A673 (cell line): ENCODE data around the gene STAMBPL1. TPM values are rescaled to one million over a fixed set of nuclear protein-coding genes. Genes with fewer than 3 reads are reported as not detected.

Source experiments
- BruUV-seq: library from RNA; stranded (reverse); fragments of 400-500 nt; replicated peaks from 2 replicates; lab custom pipeline; 2021; lab: Mats Ljungman, UMichigan
- CTCF ChIA-PET: fragments of 300-600 bp; sonication (Branson Sonifier 250); formaldehyde crosslinking; loops from one replicate; lab custom pipeline; 2022; ENCODE audit warnings: antibody characterized with exemption; lab: Charles Lee
- POLR2A ChIA-PET: fragments of 300-600 bp; sonication (Branson Sonifier 250); formaldehyde crosslinking; loops from one replicate; lab custom pipeline; 2022; ENCODE audit warnings: antibody characterized with exemption; ENCODE audit not compliant: low non-redundant PET; lab: Charles Lee
- DNase-seq: peaks from one replicate; pipeline ENCODE4 v3.0.0-alpha.2; 2015; ENCODE audit warnings: low spot score
- H3K27ac ChIP-seq: fragments of 200-600 bp; sonication (generic); 2 replicates; pipeline ENCODE4 v1.5.1; 2016; ENCODE audit warnings: mixed run types, low read depth, mild to moderate bottlenecking, mixed read lengths, antibody characterized with exemption, low read length; ENCODE audit not compliant: poor library complexity, severe bottlenecking
- H3K27me3 ChIP-seq: fragments of 200-600 bp; sonication (generic); replicated peaks from 2 replicates; pipeline ENCODE4 v1.6.1; 2017; ENCODE audit warnings: mixed run types, low read depth, mild to moderate bottlenecking, mixed read lengths, antibody characterized with exemption, low read length; ENCODE audit not compliant: insufficient read depth, poor library complexity
- H3K36me3 ChIP-seq: fragments of 200-600 bp; sonication (generic); 2 replicates; pipeline ENCODE4 v1.6.1; 2016; ENCODE audit warnings: mixed run types, mild to moderate bottlenecking, mixed read lengths, antibody characterized with exemption, low read length; ENCODE audit not compliant: insufficient read depth, poor library complexity, severe bottlenecking
- H3K4me1 ChIP-seq: fragments of 200-600 bp; sonication (generic); 2 replicates; pipeline ENCODE4 v1.6.1; 2017; ENCODE audit warnings: mixed run types, mild to moderate bottlenecking, mixed read lengths, antibody characterized with exemption, low read length; ENCODE audit not compliant: insufficient read depth, poor library complexity, severe bottlenecking
- H3K4me3 ChIP-seq: fragments of 200-600 bp; sonication (generic); 2 replicates; pipeline ENCODE4 v1.5.1; 2016; ENCODE audit warnings: low read depth, mixed run types, mild to moderate bottlenecking, mixed read lengths, low read length; ENCODE audit not compliant: poor library complexity, severe bottlenecking
- H3K9me3 ChIP-seq: fragments of 200-600 bp; sonication (generic); 2 replicates; pipeline ENCODE4 v1.6.1; 2016; ENCODE audit warnings: mixed run types, low read depth, mild to moderate bottlenecking, mixed read lengths, antibody characterized with exemption, low read length; ENCODE audit not compliant: poor library complexity, severe bottlenecking
- CTCF ChIP-seq: fragments of 300-800, 200-600 bp; sonication (generic); conservative IDR thresholded peaks from 2 replicates; pipeline ENCODE4 v1.5.1; 2017; ENCODE audit warnings: low read depth, mild to moderate bottlenecking, antibody characterized with exemption, low read length, moderate library complexity, mixed read lengths
- EZH2 ChIP-seq: fragments of 200-600 bp; sonication (generic); IDR thresholded peaks from 2 replicates; pipeline ENCODE4 v1.6.1; 2017; ENCODE audit warnings: borderline replicate concordance, low read depth, mild to moderate bottlenecking, mixed read lengths, antibody characterized with exemption, low read length; ENCODE audit not compliant: poor library complexity, severe bottlenecking
- intact Hi-C: fragments of 100-400 bp; cut with micrococcal nuclease; formaldehyde crosslinking; loops from one replicate; pipeline ENCODE4 v1.10.0; 2022; ENCODE audit not compliant: unreplicated experiment
- total RNA-seq: library from RNA; stranded (reverse); gene quantifications from 2 replicates; pipeline ENCODE4 v1.2.3, GENCODE V29; 2021

The STAMBPL1 gene
- total RNA-seq, 1 experiment from 2014 or later, result 71.8 TPM

- POLR2A ChIA-PET, result no interaction called here
- DNase-seq, result no peak
- H3K36me3 ChIP-seq, result no peaks in the 10 kb centered on the region
- H3K9me3 ChIP-seq, result no peaks in the 10 kb centered on the region
- H3K27me3 ChIP-seq, result no peaks in the 10 kb centered on the region
- intact Hi-C loops, result no loop called here
- H3K4me1 ChIP-seq, result peaks cover 7% of the 10 kb centered on the region
- no peak for TF ChIP-seq CTCF
- TF ChIP-seq EZH2, result no peak
- H3K27ac ChIP-seq, result no peak overlapping the region
- no TSS peak for BruUV-seq
- H3K4me3 ChIP-seq, result no peak overlapping the region
- CTCF ChIA-PET, result no interaction called here
Measured at GRCh38 chr10:88857831-88858230, 22.2 kb upstream of the STAMBPL1 start.

DNA sequence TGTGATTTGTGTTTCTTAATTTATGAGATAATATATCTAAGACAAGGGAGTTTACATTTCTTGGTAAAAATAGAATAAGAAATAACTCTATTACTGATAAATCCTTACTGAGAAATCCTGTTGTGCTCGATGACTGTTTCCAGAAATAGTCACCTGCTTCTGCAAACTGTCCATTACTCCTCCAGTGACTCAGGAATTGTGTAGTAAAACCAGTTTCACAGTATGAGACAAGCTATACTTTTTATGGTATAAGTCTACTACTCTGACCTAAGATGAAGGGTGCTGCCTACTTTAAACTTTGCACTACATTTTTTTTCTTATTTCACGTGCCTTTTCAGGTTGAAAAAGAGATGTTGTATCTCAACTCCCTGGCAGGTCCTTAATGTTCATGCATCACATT, 21.6 kb upstream of the STAMBPL1 start:
- no TSS peak for BruUV-seq
- DNase-seq, result no peak
- Histone ChIP-seq H3K36me3 (no peaks in the 10 kb centered on the region), H3K27me3 (no peaks in the 10 kb centered on the region), H3K4me3 (no peak overlapping the region), H3K27ac (no peak overlapping the region), H3K9me3 (no peaks in the 10 kb centered on the region), H3K4me1 (peaks cover under 1% of the 10 kb centered on the region)
- TF ChIP-seq EZH2 (no peak), CTCF (no peak)
- CTCF ChIA-PET, result no interaction called here
- intact Hi-C loops, result no loop called here
- POLR2A ChIA-PET, result no interaction called here

DNA sequence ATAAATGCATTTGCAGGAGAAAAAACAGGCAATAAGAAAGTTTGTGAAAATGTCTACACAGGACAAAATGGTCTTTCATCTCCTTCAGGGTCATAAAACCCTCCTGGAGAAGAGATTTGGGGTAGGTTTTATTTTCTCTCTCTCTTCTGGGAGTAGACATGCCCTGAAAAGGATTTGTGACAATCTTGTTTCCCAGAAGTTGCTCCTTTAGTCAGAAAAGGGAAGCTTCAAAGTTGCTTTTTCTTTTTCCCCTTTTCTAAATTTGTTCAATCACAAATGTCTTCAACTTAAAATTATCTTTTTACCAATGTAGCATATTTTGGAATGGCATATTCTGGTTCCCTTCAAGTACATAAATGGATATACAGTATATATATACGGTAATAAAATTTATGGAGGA, 19.0 kb upstream of the STAMBPL1 start:
- Histone ChIP-seq H3K27me3 (no peaks in the 10 kb centered on the region), H3K36me3 (no peaks in the 10 kb centered on the region), H3K4me3 (no peak overlapping the region), H3K4me1 (no peaks in the 10 kb centered on the region), H3K27ac (no peak overlapping the region), H3K9me3 (no peaks in the 10 kb centered on the region)
- no peak for TF ChIP-seq EZH2
- TF ChIP-seq CTCF, result no peak
- no TSS peak for BruUV-seq
- ChIA-PET CTCF (no interaction called here), POLR2A (no interaction called here)
- no peak for DNase-seq
- intact Hi-C loops, result no loop called here
